GM19455 (cell line): ENCODE measurements around the gene TMC6.
"Not testable (repeated sequence)": the region's sequence is repeated elsewhere in the genome, so short reads cannot be mapped to it uniquely, and the experiment has no call there.

Experiments
- ATAC-seq: cut with Tn5 transposase; IDR thresholded peaks from one replicate; pipeline ENCODE4 v1.9.1; 2021; ENCODE audit not compliant: unreplicated experiment

Gene TMC6

DNA sequence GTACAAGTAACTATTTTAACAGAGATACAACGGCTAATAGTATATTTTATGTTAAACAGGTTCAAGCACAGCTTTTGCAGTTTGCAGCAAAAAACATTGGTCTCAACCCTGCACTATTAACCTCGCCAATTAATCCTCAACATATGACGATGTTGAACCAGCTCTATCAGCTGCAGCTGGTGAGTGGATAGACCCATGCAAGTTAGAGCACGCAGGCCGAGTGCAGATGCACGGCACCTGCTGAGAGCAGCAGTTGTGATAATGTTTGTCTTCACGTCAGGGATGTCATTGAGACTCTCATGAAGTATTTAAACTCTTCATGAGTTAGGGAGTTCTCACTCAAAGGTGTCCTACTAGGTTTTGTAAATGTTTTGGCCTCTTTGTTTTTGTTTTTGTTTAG, 45.6 kb downstream of the TMC6 start:
- ATAC-seq, result no peak

DNA sequence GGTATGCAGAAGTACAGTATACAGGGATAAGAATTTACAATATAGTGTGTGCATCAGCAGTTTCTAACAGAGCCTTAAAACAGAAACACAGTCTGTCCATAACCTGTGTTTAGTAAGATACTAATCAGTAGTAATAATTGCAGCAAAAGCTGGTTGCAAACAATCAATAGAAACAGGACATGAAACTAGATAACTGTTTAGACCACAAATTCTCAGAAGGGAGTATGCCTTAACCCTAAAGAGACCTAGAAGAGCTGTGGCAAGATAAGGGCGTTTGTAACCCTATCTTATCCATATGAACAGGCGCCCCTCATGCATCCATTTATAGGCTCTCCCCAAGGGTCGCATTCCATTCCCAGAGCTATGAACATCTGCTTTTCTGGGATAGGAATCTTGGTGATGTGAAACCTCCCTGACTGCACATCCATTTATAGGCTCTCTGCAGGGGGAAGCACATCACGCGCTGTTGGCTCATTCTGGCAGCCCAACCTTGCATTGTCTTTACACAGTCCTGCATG, 46.1 kb downstream of the TMC6 start:
- not testable (repeated sequence) for ATAC-seq

DNA sequence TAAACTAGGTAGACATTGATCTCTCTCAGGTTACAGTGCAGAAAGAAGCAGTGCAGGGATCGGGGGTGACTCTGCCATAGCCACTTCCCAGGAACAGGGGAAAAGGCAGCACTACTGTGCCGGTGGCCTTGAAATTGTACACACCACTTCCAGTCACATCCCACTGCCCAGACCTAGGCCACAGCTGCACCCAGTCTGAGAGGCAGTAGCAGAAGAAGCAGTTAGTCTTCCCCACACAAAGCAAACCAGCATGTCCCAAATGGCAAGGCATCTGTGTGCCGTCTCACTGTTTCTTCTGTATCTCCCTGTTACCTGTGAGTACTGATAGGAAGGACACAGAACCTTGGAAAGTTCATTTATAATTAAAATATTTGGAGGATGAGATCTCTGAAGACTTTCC, 47.0 kb downstream of the TMC6 start:
- ATAC-seq, result no peak

DNA sequence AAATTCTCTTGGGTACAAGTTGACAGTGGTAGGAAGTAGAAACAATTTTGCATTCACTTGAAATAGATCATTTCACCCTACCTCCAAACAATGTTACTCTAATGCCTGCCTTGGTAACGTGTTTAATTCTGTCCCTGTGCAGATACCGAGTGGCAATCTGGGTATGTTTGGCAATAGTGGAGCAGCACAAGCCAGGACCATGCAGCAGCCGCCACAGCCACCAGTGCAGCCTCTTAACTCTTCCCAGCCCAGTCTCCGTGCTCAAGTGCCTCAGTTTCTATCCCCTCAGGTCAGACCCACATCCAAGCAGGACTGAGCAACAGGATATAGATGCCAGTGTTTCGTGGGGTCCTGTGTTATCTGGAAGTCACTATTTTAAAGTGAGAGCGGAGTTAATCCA, 49.3 kb downstream of the TMC6 start:
- no peak for ATAC-seq

DNA sequence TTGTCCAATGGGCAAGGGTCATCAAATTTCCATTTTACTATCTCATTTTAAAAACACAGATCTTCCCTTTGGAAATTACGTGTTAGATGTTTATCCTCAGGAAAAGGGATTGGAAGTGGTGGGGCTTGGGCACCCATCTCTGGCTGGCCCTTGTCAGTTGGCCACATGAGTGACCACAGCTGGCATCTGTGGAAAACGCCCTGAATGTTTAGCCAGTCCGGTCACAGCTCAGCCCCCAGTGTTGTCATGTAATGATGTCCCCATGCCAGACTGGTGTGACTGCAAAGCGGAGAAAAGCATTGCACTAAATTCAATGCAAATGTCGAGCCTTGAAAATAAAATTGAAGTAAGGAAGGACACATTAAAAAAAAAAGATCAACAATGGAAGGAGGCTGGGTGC, 53.0 kb downstream of the TMC6 start:
- no peak for ATAC-seq

DNA sequence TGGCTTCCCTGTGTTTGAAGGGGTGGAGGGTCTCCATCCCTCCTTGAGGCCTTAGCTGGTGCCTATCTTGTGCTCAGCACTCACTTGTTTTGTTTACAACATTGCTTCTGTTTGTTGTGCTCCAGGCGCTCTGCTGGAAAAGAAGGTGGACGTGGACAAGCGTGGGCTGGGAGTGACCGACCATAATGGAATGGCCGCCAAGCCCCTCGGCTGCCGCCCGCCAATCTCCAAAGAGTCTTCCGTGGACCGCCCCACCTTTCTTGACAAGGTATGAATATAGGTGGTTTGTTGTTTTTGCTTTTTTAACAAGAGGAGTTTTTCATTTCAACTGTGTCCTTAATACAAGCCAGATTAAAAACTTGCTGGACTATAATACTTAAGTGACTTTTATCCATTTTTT, 53.5 kb downstream of the TMC6 start:
- ATAC-seq, result no peak

DNA sequence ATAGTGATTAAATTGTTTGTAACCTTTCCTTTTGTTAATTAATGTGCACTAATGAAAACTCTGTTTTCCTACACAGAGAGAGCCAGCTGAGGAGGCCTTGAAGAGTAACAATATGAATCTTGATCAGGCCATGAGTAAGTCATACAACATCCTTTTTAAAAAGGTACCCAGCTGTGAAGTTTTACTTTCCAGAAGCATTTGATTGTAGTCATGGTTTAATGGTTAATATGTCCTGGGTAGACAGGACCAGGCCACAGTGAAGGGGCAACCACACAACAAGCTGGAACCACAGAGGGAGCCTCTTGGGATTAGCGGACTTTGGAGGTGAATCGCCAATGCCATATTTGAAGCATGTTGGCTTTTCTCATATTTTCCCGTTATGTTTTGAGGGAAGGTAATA, 55.6 kb downstream of the TMC6 start:
- no peak for ATAC-seq

DNA sequence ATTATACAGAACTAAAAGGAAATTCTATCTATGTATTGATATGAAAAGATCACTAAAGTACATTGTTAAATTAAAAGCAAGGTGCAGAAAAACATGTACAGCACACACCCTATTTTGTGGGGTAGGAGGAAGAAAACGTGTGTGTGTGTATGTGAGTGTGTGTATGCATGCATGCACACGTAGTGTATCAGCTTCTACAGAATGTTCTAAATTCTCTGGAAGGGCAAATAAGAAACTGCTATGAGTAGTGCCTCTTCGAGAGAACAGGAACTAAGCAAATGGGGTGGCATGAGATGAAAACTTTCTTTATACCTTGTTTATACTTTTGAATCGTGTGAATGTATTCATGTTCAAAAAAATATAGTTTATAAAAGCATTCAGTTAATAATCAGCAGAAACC, 58.9 kb downstream of the TMC6 start:
- ATAC-seq, result no peak

DNA sequence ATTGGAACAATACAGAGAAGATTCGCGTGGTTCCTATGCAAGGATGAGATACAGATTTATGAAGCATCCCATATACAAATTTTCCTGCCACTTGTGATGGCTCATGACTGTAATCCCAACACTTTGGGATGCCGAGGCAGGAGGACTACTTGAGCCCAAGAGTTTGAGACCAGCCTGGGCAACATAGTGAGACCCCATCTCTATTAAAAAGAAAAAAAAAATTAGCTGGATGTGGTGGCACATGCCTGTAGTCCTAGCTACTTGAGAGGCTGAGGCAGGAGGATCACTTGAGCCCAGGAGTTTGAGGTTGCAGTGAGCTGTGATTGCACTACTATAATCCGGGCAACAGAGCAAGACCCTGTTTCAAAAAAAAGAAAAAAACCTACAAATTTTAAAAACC, 61.6 kb downstream of the TMC6 start:
- not testable (repeated sequence) for ATAC-seq

DNA sequence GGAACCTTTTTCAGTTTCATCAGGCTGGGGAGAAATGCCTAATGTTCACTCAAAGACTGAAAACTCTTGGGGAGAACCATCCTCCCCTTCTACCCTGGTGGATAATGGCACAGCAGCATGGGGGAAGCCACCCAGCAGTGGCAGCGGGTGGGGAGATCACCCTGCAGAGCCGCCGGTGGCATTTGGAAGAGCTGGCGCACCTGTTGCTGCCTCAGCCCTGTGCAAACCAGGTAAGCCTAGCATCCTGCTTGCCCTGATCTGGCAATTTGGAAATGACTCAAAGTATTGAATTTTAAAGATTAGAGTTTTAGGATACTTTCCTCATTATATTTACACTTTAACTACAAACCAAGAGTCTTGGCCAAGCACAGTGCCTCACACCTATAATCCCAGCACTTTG, 63.8 kb downstream of the TMC6 start:
- ATAC-seq, result no peak

DNA sequence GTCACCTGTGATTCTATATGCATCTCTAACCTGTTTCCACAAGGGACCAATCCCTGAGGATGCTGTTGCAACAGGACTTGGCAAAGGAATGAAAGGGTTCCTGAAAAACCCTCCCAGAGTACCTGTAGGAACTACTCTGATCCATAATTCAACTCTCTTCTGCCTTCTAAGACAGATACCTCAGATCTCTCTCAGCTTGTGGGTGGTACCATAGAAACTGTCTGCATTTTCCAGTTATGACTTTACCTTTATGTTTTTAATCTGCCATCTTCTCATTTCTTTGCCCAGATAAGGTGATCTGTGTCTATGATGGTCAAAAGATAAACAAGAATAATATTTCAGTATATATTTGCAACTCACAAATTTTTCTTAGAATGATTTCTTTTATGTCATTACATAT, 65.1 kb downstream of the TMC6 start:
- ATAC-seq, result no peak

DNA sequence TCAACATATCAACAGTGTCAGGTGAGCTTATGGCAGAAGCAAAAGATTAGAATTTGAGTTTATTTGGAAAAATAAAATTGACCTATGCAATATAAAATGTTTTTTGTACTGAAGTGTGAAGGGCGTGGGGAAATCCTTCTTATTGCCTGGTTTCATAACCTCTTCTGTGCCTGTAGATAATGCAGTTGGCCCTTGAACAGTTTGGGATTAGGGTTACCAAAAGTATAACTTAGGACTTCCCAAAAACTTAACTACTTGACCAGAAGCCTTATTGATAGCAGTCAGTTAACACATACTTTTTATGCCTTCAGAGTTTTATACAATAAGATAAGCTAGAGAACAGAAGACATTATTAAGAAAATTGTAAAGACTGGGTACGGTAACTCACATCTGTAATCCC, 66.0 kb downstream of the TMC6 start:
- no peak for ATAC-seq
